ENCODE measurements around the gene AMACR.

AMACR gene

DNA sequence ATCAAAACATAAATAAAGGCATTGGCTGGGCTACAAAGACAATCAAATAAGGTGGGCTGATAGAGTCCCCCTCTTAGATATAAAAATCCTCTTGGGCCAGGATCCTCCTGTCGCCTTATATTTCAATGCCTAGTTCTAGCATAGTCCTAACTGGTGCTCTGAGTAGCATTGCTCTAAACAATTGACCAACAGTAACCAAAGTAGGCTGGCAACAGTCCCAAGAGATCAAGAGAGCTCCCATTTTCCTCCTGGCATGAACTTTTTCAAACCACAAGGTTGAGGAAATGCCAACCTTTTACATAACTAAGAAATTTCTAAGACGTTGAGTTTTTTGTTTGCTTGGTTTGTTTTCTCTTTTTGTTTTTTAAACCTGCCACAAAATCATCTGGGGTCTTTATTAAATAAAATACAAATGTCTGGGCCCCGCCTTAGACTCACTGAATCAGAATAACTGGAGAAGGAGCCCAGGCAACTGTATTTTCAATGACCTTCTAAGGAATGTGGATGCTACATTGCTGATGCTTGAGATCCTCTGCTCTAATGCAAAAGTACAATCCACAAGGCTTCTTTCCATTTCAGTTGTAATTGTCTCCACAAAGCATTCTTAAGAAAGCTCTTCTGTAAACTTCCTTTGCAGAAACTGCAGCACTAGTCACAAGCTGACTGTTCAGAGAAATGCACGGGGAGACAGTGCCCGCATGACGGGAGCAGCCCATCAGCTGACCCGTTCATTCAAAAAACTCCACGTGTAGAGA lies 26.3 kb downstream of the AMACR start:
- CTCF ChIA-PET, result interaction anchor here (0.7 kb wide), 1 partner anchor 1091 kb away, joined by 3 read pairs; no protein-coding TSS in a partner anchor
- TF ChIP-seq TARDBP (IDR thresholded peaks at IDR 0.05) (no peak), BHLHE40 (IDR thresholded peaks at IDR 0.05; ENCODE audit: borderline replicate concordance) (no peak), ZNF384 (IDR thresholded peaks at IDR 0.05) (no peak), NFRKB (IDR thresholded peaks at IDR 0.05) (no peak), FOXA1 (IDR thresholded peaks at IDR 0.05) (no peak), FOXM1 (IDR thresholded peaks at IDR 0.05; ENCODE audit: borderline replicate concordance) (no peak), FOXK2 (IDR thresholded peaks at IDR 0.05) (no peak), LEF1 (IDR thresholded peaks at IDR 0.05; ENCODE audit: borderline replicate concordance) (no peak), SUZ12 (IDR thresholded peaks at IDR 0.05) (no peak), HDGF (IDR thresholded peaks at IDR 0.05; ENCODE audit: borderline replicate concordance) (no peak), ELF4 (IDR thresholded peaks at IDR 0.05) (no peak), CTBP1 (IDR thresholded peaks at IDR 0.05; ENCODE audit: borderline replicate concordance) (no peak), ARNT (IDR thresholded peaks at IDR 0.05) (no peak)
- TF ChIP-seq, protein P1, sequence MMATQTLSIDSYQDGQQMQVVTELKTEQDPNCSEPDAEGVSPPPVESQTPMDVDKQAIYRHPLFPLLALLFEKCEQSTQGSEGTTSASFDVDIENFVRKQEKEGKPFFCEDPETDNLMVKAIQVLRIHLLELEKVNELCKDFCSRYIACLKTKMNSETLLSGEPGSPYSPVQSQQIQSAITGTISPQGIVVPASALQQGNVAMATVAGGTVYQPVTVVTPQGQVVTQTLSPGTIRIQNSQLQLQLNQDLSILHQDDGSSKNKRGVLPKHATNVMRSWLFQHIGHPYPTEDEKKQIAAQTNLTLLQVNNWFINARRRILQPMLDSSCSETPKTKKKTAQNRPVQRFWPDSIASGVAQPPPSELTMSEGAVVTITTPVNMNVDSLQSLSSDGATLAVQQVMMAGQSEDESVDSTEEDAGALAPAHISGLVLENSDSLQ (IDR thresholded peaks at IDR 0.05), result no peak
- POLR2A ChIA-PET, result no interaction called here
- DNase-seq (ENCODE audit: extremely low spot score), result no peak

DNA sequence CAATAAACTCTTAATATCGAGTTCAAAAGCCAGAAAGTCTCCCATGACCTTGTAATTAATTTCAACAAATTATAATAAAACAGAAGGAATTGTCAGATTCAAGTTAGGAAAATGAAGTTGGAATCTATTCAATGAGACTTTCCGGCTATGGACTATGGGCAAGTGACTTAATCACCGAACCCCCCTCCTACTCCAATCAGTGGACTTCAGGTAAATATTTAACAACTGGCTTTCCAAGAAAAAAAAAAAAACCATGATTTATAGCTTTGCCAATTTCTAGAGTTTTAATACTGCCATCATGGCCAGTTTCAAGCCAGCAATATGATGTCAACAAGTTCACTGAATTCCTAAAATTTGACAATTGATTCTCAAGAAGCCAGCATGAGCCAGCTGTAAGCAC lies 27.8 kb downstream of the AMACR start:
- ChIA-PET CTCF (no interaction called here), POLR2A (no interaction called here)
- no peak for DNase-seq (ENCODE audit: extremely low spot score)
- no peak for TF ChIP-seq FOXM1 (IDR thresholded peaks at IDR 0.05; ENCODE audit: borderline replicate concordance)
- no peak for TF ChIP-seq SP1 (IDR thresholded peaks at IDR 0.05)
- TF ChIP-seq, protein P1 (IDR thresholded peaks at IDR 0.05), result no peak
- TF ChIP-seq TARDBP (IDR thresholded peaks at IDR 0.05), result no peak
- TF ChIP-seq NFRKB (IDR thresholded peaks at IDR 0.05), result no peak
- TF ChIP-seq ELF4 (IDR thresholded peaks at IDR 0.05), result no peak
- TF ChIP-seq HDGF (IDR thresholded peaks at IDR 0.05; ENCODE audit: borderline replicate concordance), result no peak
- no peak for TF ChIP-seq ZNF384 (IDR thresholded peaks at IDR 0.05)
- no peak for TF ChIP-seq SUZ12 (IDR thresholded peaks at IDR 0.05)
- no peak for TF ChIP-seq CTBP1 (IDR thresholded peaks at IDR 0.05; ENCODE audit: borderline replicate concordance)
- TF ChIP-seq FOXA1 (IDR thresholded peaks at IDR 0.05), result no peak
- TF ChIP-seq FOXK2 (IDR thresholded peaks at IDR 0.05), result no peak
- TF ChIP-seq L3MBTL2 (conservative IDR thresholded peaks at IDR 0.05), result no peak
- TF ChIP-seq LEF1 (IDR thresholded peaks at IDR 0.05; ENCODE audit: borderline replicate concordance), result no peak
- TF ChIP-seq BHLHE40 (IDR thresholded peaks at IDR 0.05; ENCODE audit: borderline replicate concordance), result no peak
- TF ChIP-seq ARNT (IDR thresholded peaks at IDR 0.05), result no peak

DNA sequence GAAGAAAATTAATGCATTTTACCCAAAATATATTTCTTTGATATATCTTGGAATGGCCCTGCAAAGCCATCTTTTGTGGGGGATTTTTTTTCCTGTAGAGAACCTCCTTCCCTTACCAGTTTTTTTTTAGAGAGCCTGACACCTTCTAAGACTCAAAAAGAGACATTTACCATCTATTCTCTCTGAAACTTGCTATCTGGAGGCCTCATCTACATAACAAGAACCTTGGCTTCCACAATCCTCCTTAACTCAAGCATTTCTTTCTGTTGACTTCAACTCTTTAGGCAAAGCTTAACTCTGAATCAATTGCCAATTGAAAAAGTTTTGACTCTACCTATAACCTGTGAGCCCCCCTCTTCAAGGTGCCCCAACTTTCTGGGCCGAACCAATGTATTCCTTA lies 29.5 kb downstream of the AMACR start:
- TF ChIP-seq ARNT (IDR thresholded peaks at IDR 0.05), result no peak
- no peak for TF ChIP-seq CTBP1 (IDR thresholded peaks at IDR 0.05; ENCODE audit: borderline replicate concordance)
- POLR2A ChIA-PET, result interaction anchor here (1.1 kb wide), 1 partner anchor 30 kb away, joined by 3 read pairs; the partner anchor contains the start of gene AMACR
- CTCF ChIA-PET, result interaction anchor here (0.8 kb wide), 1 partner anchor 9 kb away, joined by 4 read pairs; no protein-coding TSS in a partner anchor
- no peak for DNase-seq (ENCODE audit: extremely low spot score)

DNA sequence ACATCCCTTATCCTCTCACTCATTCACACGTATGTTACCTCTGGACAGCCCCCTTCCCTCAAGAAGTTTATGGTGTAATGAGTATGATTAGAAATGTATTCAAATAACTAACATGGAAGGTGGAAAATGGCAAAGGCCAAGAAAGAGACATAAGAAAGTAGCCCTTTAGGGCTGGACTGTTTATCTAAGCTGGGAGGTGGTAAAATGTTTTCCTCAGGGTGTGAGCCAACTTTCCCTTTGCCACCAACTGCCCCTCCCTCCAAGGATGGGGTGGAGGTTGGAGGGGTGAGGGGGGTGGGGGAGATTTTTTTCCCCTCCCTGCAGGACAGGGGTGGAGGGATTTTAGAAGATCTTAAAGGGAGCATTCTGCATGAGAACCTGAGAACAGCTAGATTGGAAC lies 31.5 kb downstream of the AMACR start:
- ChIA-PET POLR2A (no interaction called here), CTCF (no interaction called here)
- DNase-seq (ENCODE audit: extremely low spot score), result no peak
- TF ChIP-seq SUZ12 (IDR thresholded peaks at IDR 0.05) (no peak), HDGF (IDR thresholded peaks at IDR 0.05; ENCODE audit: borderline replicate concordance) (no peak), L3MBTL2 (conservative IDR thresholded peaks at IDR 0.05) (no peak), FOXA1 (IDR thresholded peaks at IDR 0.05) (no peak), FOXM1 (IDR thresholded peaks at IDR 0.05; ENCODE audit: borderline replicate concordance) (no peak), BHLHE40 (IDR thresholded peaks at IDR 0.05; ENCODE audit: borderline replicate concordance) (no peak), ARNT (IDR thresholded peaks at IDR 0.05) (no peak), ZNF384 (IDR thresholded peaks at IDR 0.05) (no peak), CTBP1 (IDR thresholded peaks at IDR 0.05; ENCODE audit: borderline replicate concordance) (no peak), FOXK2 (IDR thresholded peaks at IDR 0.05) (no peak), ELF4 (IDR thresholded peaks at IDR 0.05) (no peak)
- TF ChIP-seq, protein P1 (IDR thresholded peaks at IDR 0.05), result no peak

DNA sequence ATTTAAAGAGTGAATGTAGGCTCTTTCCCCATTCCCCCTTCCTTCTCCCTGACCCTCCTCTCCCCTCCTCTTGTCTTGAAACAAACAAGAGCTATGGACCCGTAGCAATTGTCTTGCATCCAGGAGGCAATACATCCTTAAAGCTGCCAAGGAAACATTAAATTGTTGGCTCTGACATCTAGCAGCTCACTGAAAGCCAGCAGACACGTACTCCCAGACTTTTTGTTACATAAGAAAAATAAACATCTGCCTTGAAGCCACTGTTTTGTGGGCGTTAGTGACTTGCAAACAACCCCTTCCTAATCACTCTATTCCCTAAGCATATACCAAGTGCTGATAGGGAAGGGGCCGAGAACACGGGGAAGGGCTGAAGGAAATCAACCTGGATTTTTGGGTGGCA lies 32.0 kb downstream of the AMACR start:
- POLR2A ChIA-PET, result no interaction called here
- no peak for DNase-seq (ENCODE audit: extremely low spot score)
- CTCF ChIA-PET, result no interaction called here
- TF ChIP-seq FOXM1 (IDR thresholded peaks at IDR 0.05; ENCODE audit: borderline replicate concordance) (no peak), NFRKB (IDR thresholded peaks at IDR 0.05) (no peak), SP1 (IDR thresholded peaks at IDR 0.05) (no peak), ELF4 (IDR thresholded peaks at IDR 0.05) (no peak), HDGF (IDR thresholded peaks at IDR 0.05; ENCODE audit: borderline replicate concordance) (no peak), CTBP1 (IDR thresholded peaks at IDR 0.05; ENCODE audit: borderline replicate concordance) (no peak), ZNF384 (IDR thresholded peaks at IDR 0.05) (no peak), BHLHE40 (IDR thresholded peaks at IDR 0.05; ENCODE audit: borderline replicate concordance) (no peak), TARDBP (IDR thresholded peaks at IDR 0.05) (no peak), ARNT (IDR thresholded peaks at IDR 0.05) (no peak), FOXK2 (IDR thresholded peaks at IDR 0.05) (no peak), L3MBTL2 (conservative IDR thresholded peaks at IDR 0.05) (no peak), FOXA1 (IDR thresholded peaks at IDR 0.05) (no peak), SUZ12 (IDR thresholded peaks at IDR 0.05) (no peak), LEF1 (IDR thresholded peaks at IDR 0.05; ENCODE audit: borderline replicate concordance) (no peak)
- TF ChIP-seq, protein P1 (IDR thresholded peaks at IDR 0.05), result no peak
